Measurements from ENCODE around the gene FBXO34. TPM values are rescaled to one million over a fixed set of nuclear protein-coding genes. Genes with fewer than 3 reads are reported as not detected.
"Not testable (repeated sequence)": the region's sequence is repeated elsewhere in the genome, so short reads cannot be mapped to it uniquely, and the experiment has no call there.

FBXO34 gene
- total RNA-seq, 2 donors from 2014 or later = 16.0 to 21.6 TPM

- no peak overlapping the region for H3K4me3 ChIP-seq
- no peak for ATAC-seq (ENCODE audit: insufficient number of reproducible peaks, low FRiP score, low read depth)
- H3K27me3 ChIP-seq (replicated peaks; ENCODE audit: insufficient read depth) = no peaks in the 10 kb centered on the region
Observed at GRCh38 chr14:55341781-55342180, 70.6 kb downstream of the FBXO34 start.

GRCh38 chr14:55344582-55345163 lies 73.5 kb downstream of the FBXO34 start:
- not testable (repeated sequence) for H3K4me3 ChIP-seq; DNase-seq (ENCODE audit: low spot score); ATAC-seq (ENCODE audit: insufficient number of reproducible peaks, low FRiP score, low read depth)

More at GRCh38 chr14:55341781-55342180, 70.6 kb downstream of the FBXO34 start:
- TF ChIP-seq CTCF (IDR thresholded peaks at IDR 0.05) = no peak
- no peak for DNase-seq (ENCODE audit: low spot score)
- Histone ChIP-seq H3K36me3 (no peaks in the 10 kb centered on the region), H3K9me3 (no peaks in the 10 kb centered on the region), H3K4me1 (ENCODE audit: control insufficient read depth in 1 of 2, low read depth in 2 of 2) (no peaks in the 10 kb centered on the region), H3K27ac (no peak overlapping the region)

GRCh38 chr14:55347040-55347439 lies 75.8 kb downstream of the FBXO34 start:
- H3K9me3 ChIP-seq = no peaks in the 10 kb centered on the region
- no peaks in the 10 kb centered on the region for H3K27me3 ChIP-seq (replicated peaks; ENCODE audit: insufficient read depth)
- no peak for ATAC-seq (ENCODE audit: insufficient number of reproducible peaks, low FRiP score, low read depth)
- H3K4me1 ChIP-seq (ENCODE audit: control insufficient read depth in 1 of 2, low read depth in 2 of 2) = peaks cover 0 to 3% of the 10 kb centered on the region in 2 donors
- no peak overlapping the region for H3K27ac ChIP-seq
- H3K4me3 ChIP-seq = no peak overlapping the region
- TF ChIP-seq CTCF (IDR thresholded peaks at IDR 0.05) = no peak
- H3K36me3 ChIP-seq = peaks cover 15% of the 10 kb centered on the region
- no peak for DNase-seq (ENCODE audit: low spot score)

More at GRCh38 chr14:55344582-55345163, 73.5 kb downstream of the FBXO34 start:
- not testable (repeated sequence) for H3K27ac ChIP-seq; H3K9me3 ChIP-seq; H3K4me1 ChIP-seq (ENCODE audit: control insufficient read depth in 1 of 2, low read depth in 2 of 2); H3K27me3 ChIP-seq (replicated peaks; ENCODE audit: insufficient read depth); H3K36me3 ChIP-seq

GRCh38 chr14:55347748-55348147 lies 76.5 kb downstream of the FBXO34 start:
- Histone ChIP-seq H3K4me3 (no peak overlapping the region), H3K27ac (no peak overlapping the region), H3K27me3 (replicated peaks; ENCODE audit: insufficient read depth) (no peaks in the 10 kb centered on the region), H3K4me1 (ENCODE audit: control insufficient read depth in 1 of 2, low read depth in 2 of 2) (peaks cover 0 to 3% of the 10 kb centered on the region in 2 donors), H3K9me3 (no peaks in the 10 kb centered on the region), H3K36me3 (peaks cover 18% of the 10 kb centered on the region)
- no peak for TF ChIP-seq CTCF (IDR thresholded peaks at IDR 0.05)
- no peak for DNase-seq (ENCODE audit: low spot score)
- ATAC-seq (ENCODE audit: insufficient number of reproducible peaks, low FRiP score, low read depth) = no peak

- Histone ChIP-seq H3K27ac (no peak overlapping the region), H3K27me3 (replicated peaks; ENCODE audit: insufficient read depth) (no peaks in the 10 kb centered on the region), H3K9me3 (no peaks in the 10 kb centered on the region), H3K4me1 (ENCODE audit: control insufficient read depth in 1 of 2, low read depth in 2 of 2) (peaks cover 0 to 3% of the 10 kb centered on the region in 2 donors), H3K36me3 (peaks cover 19% of the 10 kb centered on the region), H3K4me3 (no peak overlapping the region)
- TF ChIP-seq CTCF (IDR thresholded peaks at IDR 0.05) = no peak
- DNase-seq (ENCODE audit: low spot score) (no peak), ATAC-seq (ENCODE audit: insufficient number of reproducible peaks, low FRiP score, low read depth) (no peak)
Observed at GRCh38 chr14:55348766-55349453, 77.7 kb downstream of the FBXO34 start.
